Measurements from ENCODE around the gene HOTAIR. TPM values are rescaled to one million over a fixed set of nuclear protein-coding genes. Genes with fewer than 3 reads are reported as not detected.
A peak's percentile ranks its signal among the peaks of the same experiment; 100 is the strongest.

HOTAIR gene
- polyA plus RNA-seq, 3 donors = not detected

DNA sequence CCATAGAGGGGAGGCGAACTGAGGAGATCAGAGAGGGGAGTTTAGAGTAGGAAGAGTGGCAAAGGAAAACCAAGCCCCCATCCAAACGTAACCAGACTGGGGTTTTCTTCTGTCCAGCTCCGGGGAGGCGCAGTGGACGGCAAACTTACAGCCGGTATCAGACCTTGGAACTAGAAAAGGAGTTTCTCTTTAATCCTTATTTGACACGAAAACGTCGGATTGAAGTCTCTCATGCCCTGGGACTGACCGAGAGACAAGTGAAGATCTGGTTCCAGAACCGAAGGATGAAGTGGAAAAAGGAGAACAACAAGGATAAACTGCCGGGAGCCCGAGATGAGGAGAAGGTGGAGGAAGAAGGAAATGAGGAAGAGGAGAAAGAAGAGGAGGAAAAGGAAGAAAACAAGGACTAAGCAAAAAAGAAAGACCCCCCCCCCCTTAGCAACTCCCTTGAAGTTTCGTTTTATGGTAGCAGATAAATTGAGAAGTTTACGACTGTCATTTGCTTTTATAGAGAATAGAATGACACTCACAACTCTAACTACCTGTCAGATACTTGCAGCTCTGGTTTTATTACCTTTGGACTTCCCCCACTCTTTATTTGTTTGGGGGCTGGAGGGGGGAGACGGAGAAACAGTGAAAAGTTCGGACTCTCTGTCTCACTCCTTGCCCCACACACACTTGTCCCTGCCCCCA, 36.4 kb upstream of the HOTAIR start:
- H3K79me2 ChIP-seq (ENCODE audit: insufficient read depth, low read length) = no peaks in the 10 kb centered on the region
- peaks cover 90 to 99% of the 10 kb centered on the region in 2 donors for H3K27me3 ChIP-seq (ENCODE audit: control insufficient read depth in 2 of 2, insufficient read depth in 2 of 2, low read length in 2 of 2)
- no peaks in the 10 kb centered on the region for H3K36me3 ChIP-seq (replicated peaks in 1 of 2; ENCODE audit: control insufficient read depth in 1 of 2, insufficient read depth in 2 of 2, low read length in 2 of 2)
- WGBS (ENCODE audit: insufficient coverage) = 17% methylated on average over 7 of the region's 17 CpGs
- peaks cover 14% of the 10 kb centered on the region in 2 donors for H3K4me1 ChIP-seq (ENCODE audit: control insufficient read depth in 1 of 2, insufficient read depth in 2 of 2, low read length in 2 of 2)
- no peak for DNase-seq
- no peak for TF ChIP-seq CTCF (IDR thresholded peaks at IDR 0.05)
- Mint-ChIP-seq H3K4me1 (peaks cover 34% of the 10 kb centered on the region), H3K27ac (no peak overlapping the region), H3K9me3 (peaks cover 0 to 41% (median 13%) of the 10 kb centered on the region in 7 donors), H3K27me3 (ENCODE audit: low read depth in 3 of 3) (peaks cover 97 to 98% (median 98%) of the 10 kb centered on the region in 3 donors), H3K36me3 (peaks cover 5 to 10% of the 10 kb centered on the region in 2 donors), H3K4me3 (peak overlapping the region; percentile 9 to 81)
- peaks cover 2 to 49% of the 10 kb centered on the region in 2 donors for H3K9me3 ChIP-seq (replicated peaks in 1 of 2; ENCODE audit: control insufficient read depth in 1 of 2, insufficient read depth in 1 of 2, low read length in 2 of 2)
- H4K20me1 ChIP-seq (ENCODE audit: insufficient read depth, low read length) = no peaks in the 10 kb centered on the region
- no peak overlapping the region for H3K27ac ChIP-seq (ENCODE audit: low read depth in 1 of 2, low read length in 2 of 2)
- intact Hi-C loops (cut with micrococcal nuclease) = no loop called here
- no peak overlapping the region for H2AFZ ChIP-seq (ENCODE audit: insufficient read depth, low read depth, low read length, poor library complexity, severe bottlenecking)
- peak overlapping the region; percentile 3 for H3K4me2 ChIP-seq (replicated peaks; ENCODE audit: extremely low read depth, low read length, poor library complexity, severe bottlenecking)
- no peak overlapping the region for H3K9ac ChIP-seq (ENCODE audit: insufficient read depth, low read length, poor library complexity, severe bottlenecking)
- no peak overlapping the region for H3K4me3 ChIP-seq (replicated peaks in 1 of 3; ENCODE audit: low read depth in 2 of 3, low read length in 3 of 3)

GRCh38 chr12:54010053-54010971, 35.6 kb upstream of the HOTAIR start:
- intact Hi-C loops (cut with micrococcal nuclease) = no loop called here

More at GRCh38 chr12:54010053-54010971, 35.6 kb upstream of the HOTAIR start:
- Histone ChIP-seq H3K27ac (ENCODE audit: low read depth in 1 of 2, low read length in 2 of 2) (no peak overlapping the region), H3K79me2 (ENCODE audit: insufficient read depth, low read length) (no peaks in the 10 kb centered on the region), H3K4me2 (replicated peaks; ENCODE audit: extremely low read depth, low read length, poor library complexity, severe bottlenecking) (no peak overlapping the region), H3K9ac (ENCODE audit: insufficient read depth, low read length, poor library complexity, severe bottlenecking) (no peak overlapping the region), H4K20me1 (ENCODE audit: insufficient read depth, low read length) (no peaks in the 10 kb centered on the region), H3K4me1 (ENCODE audit: control insufficient read depth in 1 of 2, insufficient read depth in 2 of 2, low read length in 2 of 2) (peaks cover 14 to 17% of the 10 kb centered on the region in 2 donors), H3K9me3 (replicated peaks in 1 of 2; ENCODE audit: control insufficient read depth in 1 of 2, insufficient read depth in 1 of 2, low read length in 2 of 2) (peaks cover 2 to 49% of the 10 kb centered on the region in 2 donors), H3K36me3 (replicated peaks in 1 of 2; ENCODE audit: control insufficient read depth in 1 of 2, insufficient read depth in 2 of 2, low read length in 2 of 2) (no peaks in the 10 kb centered on the region), H2AFZ (ENCODE audit: insufficient read depth, low read depth, low read length, poor library complexity, severe bottlenecking) (no peak overlapping the region), H3K4me3 (replicated peaks in 1 of 3; ENCODE audit: low read depth in 2 of 3, low read length in 3 of 3) (no peak overlapping the region), H3K27me3 (ENCODE audit: control insufficient read depth in 2 of 2, insufficient read depth in 2 of 2, low read length in 2 of 2) (peaks cover 86 to 98% of the 10 kb centered on the region in 2 donors)
- peaks cover 5 to 14% of the 10 kb centered on the region in 2 donors for H3K36me3 Mint-ChIP-seq
- no peak for DNase-seq
- no peak for TF ChIP-seq CTCF (IDR thresholded peaks at IDR 0.05)
- no peak overlapping the region for H3K27ac Mint-ChIP-seq
- peaks cover 38% of the 10 kb centered on the region for H3K4me1 Mint-ChIP-seq
- H3K4me3 Mint-ChIP-seq = peak overlapping the region in 1 of 2 donors; percentile 83
- H3K27me3 Mint-ChIP-seq (ENCODE audit: low read depth in 3 of 3) = peaks cover 97 to 98% (median 98%) of the 10 kb centered on the region in 3 donors
- H3K9me3 Mint-ChIP-seq = peaks cover 0 to 39% (median 14%) of the 10 kb centered on the region in 7 donors
- 0% methylated on average over 2 of the region's 10 CpGs for WGBS (ENCODE audit: insufficient coverage)
